Progenitor cell of endocrine pancreas (in vitro differentiated cells): ENCODE measurements around the gene KIRREL1. TPM values are rescaled to one million over a fixed set of nuclear protein-coding genes. Genes with fewer than 3 reads are reported as not detected.

Source experiments
- DNase-seq: peaks from one replicate; pipeline ENCODE4 v3.0.0; 2021; ENCODE audit warnings: low spot score; ENCODE audit not compliant: unreplicated experiment
- H3K27ac Mint-ChIP-seq: 2 replicates; pipeline ENCODE4 v1.8.0; 2021; ENCODE audit warnings: mild to moderate bottlenecking, moderate library complexity, mixed read lengths
- H3K27me3 Mint-ChIP-seq: 2 replicates; pipeline ENCODE4 v1.8.0; 2021; ENCODE audit warnings: mixed read lengths
- H3K36me3 Mint-ChIP-seq: 2 replicates; pipeline ENCODE4 v1.8.0; 2022; ENCODE audit warnings: mixed read lengths; ENCODE audit not compliant: insufficient read depth
- H3K4me1 Mint-ChIP-seq: 2 replicates; pipeline ENCODE4 v1.8.0; 2021; ENCODE audit warnings: low read depth, mixed read lengths
- H3K4me3 Mint-ChIP-seq: 2 replicates; pipeline ENCODE4 v1.8.0; 2021; ENCODE audit warnings: low read depth, mild to moderate bottlenecking, moderate library complexity, mixed read lengths
- H3K9me3 Mint-ChIP-seq: 2 replicates; pipeline ENCODE4 v1.8.0; 2021; ENCODE audit warnings: low read depth, mixed read lengths
- CTCF ChIP-seq: fragments of 200-600 bp; sonication (generic); IDR thresholded peaks from one replicate; pipeline ENCODE4 v1.5.0; 2021; ENCODE audit warnings: antibody characterized with exemption, mild to moderate bottlenecking; ENCODE audit not compliant: unreplicated experiment
- total RNA-seq: library from RNA; stranded (reverse); gene quantifications from 2 replicates; pipeline ENCODE4 v1.2.1, GENCODE V29; 2021

The KIRREL1 gene
- total RNA-seq, 1 donor from 2014 or later: 43.8 TPM

- Mint-ChIP-seq H3K4me3 (no peak overlapping the region), H3K27me3 (peaks cover 8% of the 10 kb centered on the region), H3K27ac (no peak overlapping the region), H3K4me1 (peaks cover 5% of the 10 kb centered on the region), H3K36me3 (peaks cover 4% of the 10 kb centered on the region), H3K9me3 (no peaks in the 10 kb centered on the region)
- TF ChIP-seq CTCF: no peak
- DNase-seq: no peak
Measured at GRCh38 chr1:158098256-158098655, 104.8 kb downstream of the KIRREL1 start.

GRCh38 chr1:158099185-158099584, 105.7 kb downstream of the KIRREL1 start:
- no peaks in the 10 kb centered on the region for H3K36me3 Mint-ChIP-seq
- H3K27ac Mint-ChIP-seq: no peak overlapping the region
- no peak overlapping the region for H3K4me3 Mint-ChIP-seq
- no peaks in the 10 kb centered on the region for H3K9me3 Mint-ChIP-seq
- DNase-seq: no peak
- peaks cover 13% of the 10 kb centered on the region for H3K27me3 Mint-ChIP-seq
- no peak for TF ChIP-seq CTCF
- peaks cover 5% of the 10 kb centered on the region for H3K4me1 Mint-ChIP-seq

GRCh38 chr1:158100498-158100897, 107.1 kb downstream of the KIRREL1 start:
- H3K4me1 Mint-ChIP-seq: peaks cover 8% of the 10 kb centered on the region
- no peak overlapping the region for H3K4me3 Mint-ChIP-seq
- H3K9me3 Mint-ChIP-seq: no peaks in the 10 kb centered on the region
- H3K27me3 Mint-ChIP-seq: peaks cover 25% of the 10 kb centered on the region
- H3K36me3 Mint-ChIP-seq: no peaks in the 10 kb centered on the region
- no peak for TF ChIP-seq CTCF
- no peak for DNase-seq
- H3K27ac Mint-ChIP-seq: no peak overlapping the region

- H3K36me3 Mint-ChIP-seq: no peaks in the 10 kb centered on the region
- H3K4me1 Mint-ChIP-seq: peaks cover 8% of the 10 kb centered on the region
- no peak overlapping the region for H3K27ac Mint-ChIP-seq
- DNase-seq: no peak
- no peak for TF ChIP-seq CTCF
- no peaks in the 10 kb centered on the region for H3K9me3 Mint-ChIP-seq
- H3K27me3 Mint-ChIP-seq: peaks cover 32% of the 10 kb centered on the region
- no peak overlapping the region for H3K4me3 Mint-ChIP-seq
Measured at GRCh38 chr1:158101455-158101854, 108.0 kb downstream of the KIRREL1 start.

- no peak overlapping the region for H3K4me3 Mint-ChIP-seq
- no peaks in the 10 kb centered on the region for H3K36me3 Mint-ChIP-seq
- H3K9me3 Mint-ChIP-seq: no peaks in the 10 kb centered on the region
- peaks cover 8% of the 10 kb centered on the region for H3K4me1 Mint-ChIP-seq
- H3K27me3 Mint-ChIP-seq: peaks cover 32% of the 10 kb centered on the region
- DNase-seq: no peak
- TF ChIP-seq CTCF: no peak
- no peak overlapping the region for H3K27ac Mint-ChIP-seq
Measured at GRCh38 chr1:158101927-158102326, 108.5 kb downstream of the KIRREL1 start.
